Measurements from ENCODE around the gene SCYL2. TPM values are rescaled to one million over a fixed set of nuclear protein-coding genes. Genes with fewer than 3 reads are reported as not detected.
A peak's percentile ranks its signal among the peaks of the same experiment; 100 is the strongest.
"Not testable (repeated sequence)": the region's sequence is repeated elsewhere in the genome, so short reads cannot be mapped to it uniquely, and the experiment has no call there.

The SCYL2 gene
- total and polyA plus RNA-seq, 2 of the 13 experiments (the other 11 are each of a cell fraction or from before 2014, with no cell fraction given) = 11.4 to 28.8 TPM

DNA sequence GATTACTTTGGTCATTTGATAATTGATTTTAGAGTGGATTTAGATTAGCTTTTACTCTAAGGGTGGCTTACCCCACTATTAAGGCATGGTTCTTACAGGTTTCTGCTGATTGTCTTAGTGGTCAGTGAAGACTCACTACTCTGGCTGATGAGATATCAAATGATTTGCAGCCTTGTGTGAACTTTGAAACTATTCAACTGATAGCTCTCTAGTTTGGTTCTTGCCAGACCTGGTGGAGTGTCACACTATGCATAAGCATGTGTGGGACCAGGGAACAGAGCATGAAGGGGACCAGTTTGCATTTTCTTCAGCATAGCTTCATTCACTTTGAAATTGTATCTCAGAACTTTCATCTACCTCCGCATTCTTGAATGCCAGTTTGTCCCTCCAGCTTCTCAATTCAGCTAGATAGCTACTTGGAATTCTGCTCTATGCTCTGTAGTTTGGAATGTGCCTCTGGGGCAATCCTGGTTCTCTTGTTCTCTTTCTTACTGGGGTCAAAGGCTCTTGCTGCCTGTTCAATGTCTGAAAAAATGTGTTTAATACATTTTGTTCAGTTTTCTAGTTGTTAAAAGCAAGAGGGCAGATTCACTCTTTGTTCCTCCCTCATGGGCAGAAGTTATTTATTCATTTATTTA, 12.7 kb downstream of the SCYL2 start:
- DNase-seq (ENCODE audit: low spot score) (peak; percentile 22), FAIRE-seq (peak; percentile 56), ATAC-seq (peak; percentile 85)
- H3K9ac ChIP-seq (ENCODE audit: insufficient read depth, low read depth, low read length) = no peak overlapping the region
- peaks cover 56% of the 10 kb centered on the region for H3K79me2 ChIP-seq (ENCODE audit: insufficient read depth, low read length)
- ChIA-PET POLR2A (interaction anchor here (1.3 kb wide), 1 partner anchor 13 kb away, joined by 7 read pairs; the partner anchor contains the start of genes DEPDC4 and SCYL2), CTCF (ENCODE audit: low intra/inter-chr PET ratio, low total read pairs) (no interaction called here)
- in situ Hi-C loops (cut with HindIII; ENCODE audit: extremely low pct_ligation_motif_present, low pct_unique_long_range_greater_than_20kb) = no loop called here
- peaks cover 8% of the 10 kb centered on the region; the same call in 1 of the 2 replicates for H4K20me1 ChIP-seq (ENCODE audit: insufficient read depth, low read length)
- 57% methylated on average over 1 of the region's 1 CpG for WGBS (ENCODE audit: low lambda C conversion rate)
- no peaks in the 10 kb centered on the region for H3K9me3 ChIP-seq (ENCODE audit: low read length)
- TF ChIP-seq, protein P1, sequence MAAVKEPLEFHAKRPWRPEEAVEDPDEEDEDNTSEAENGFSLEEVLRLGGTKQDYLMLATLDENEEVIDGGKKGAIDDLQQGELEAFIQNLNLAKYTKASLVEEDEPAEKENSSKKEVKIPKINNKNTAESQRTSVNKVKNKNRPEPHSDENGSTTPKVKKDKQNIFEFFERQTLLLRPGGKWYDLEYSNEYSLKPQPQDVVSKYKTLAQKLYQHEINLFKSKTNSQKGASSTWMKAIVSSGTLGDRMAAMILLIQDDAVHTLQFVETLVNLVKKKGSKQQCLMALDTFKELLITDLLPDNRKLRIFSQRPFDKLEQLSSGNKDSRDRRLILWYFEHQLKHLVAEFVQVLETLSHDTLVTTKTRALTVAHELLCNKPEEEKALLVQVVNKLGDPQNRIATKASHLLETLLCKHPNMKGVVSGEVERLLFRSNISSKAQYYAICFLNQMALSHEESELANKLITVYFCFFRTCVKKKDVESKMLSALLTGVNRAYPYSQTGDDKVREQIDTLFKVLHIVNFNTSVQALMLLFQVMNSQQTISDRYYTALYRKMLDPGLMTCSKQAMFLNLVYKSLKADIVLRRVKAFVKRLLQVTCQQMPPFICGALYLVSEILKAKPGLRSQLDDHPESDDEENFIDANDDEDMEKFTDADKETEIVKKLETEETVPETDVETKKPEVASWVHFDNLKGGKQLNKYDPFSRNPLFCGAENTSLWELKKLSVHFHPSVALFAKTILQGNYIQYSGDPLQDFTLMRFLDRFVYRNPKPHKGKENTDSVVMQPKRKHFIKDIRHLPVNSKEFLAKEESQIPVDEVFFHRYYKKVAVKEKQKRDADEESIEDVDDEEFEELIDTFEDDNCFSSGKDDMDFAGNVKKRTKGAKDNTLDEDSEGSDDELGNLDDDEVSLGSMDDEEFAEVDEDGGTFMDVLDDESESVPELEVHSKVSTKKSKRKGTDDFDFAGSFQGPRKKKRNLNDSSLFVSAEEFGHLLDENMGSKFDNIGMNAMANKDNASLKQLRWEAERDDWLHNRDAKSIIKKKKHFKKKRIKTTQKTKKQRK (IDR thresholded peaks at IDR 0.05; ENCODE audit: low read length) = no peak
- no peak for TF ChIP-seq SMYD3 (CRISPR knock-in tag; IDR thresholded peaks at IDR 0.05)
- TF ChIP-seq, protein P2, sequence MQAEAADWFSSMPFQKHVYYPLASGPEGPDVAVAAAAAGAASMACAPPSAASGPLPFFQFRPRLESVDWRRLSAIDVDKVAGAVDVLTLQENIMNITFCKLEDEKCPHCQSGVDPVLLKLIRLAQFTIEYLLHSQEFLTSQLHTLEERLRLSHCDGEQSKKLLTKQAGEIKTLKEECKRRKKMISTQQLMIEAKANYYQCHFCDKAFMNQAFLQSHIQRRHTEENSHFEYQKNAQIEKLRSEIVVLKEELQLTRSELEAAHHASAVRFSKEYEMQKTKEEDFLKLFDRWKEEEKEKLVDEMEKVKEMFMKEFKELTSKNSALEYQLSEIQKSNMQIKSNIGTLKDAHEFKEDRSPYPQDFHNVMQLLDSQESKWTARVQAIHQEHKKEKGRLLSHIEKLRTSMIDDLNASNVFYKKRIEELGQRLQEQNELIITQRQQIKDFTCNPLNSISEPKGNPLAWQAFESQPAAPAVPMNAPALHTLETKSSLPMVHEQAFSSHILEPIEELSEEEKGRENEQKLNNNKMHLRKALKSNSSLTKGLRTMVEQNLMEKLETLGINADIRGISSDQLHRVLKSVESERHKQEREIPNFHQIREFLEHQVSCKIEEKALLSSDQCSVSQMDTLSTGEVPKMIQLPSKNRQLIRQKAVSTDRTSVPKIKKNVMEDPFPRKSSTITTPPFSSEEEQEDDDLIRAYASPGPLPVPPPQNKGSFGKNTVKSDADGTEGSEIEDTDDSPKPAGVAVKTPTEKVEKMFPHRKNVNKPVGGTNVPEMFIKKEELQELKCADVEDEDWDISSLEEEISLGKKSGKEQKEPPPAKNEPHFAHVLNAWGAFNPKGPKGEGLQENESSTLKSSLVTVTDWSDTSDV (CRISPR knock-in tag; IDR thresholded peaks at IDR 0.05) = no peak
- no peak for TF ChIP-seq ZNF564 (CRISPR knock-in tag; IDR thresholded peaks at IDR 0.05)
- peak overlapping the region; percentile 28 for H3K4me2 ChIP-seq (ENCODE audit: low read depth, low read length)
- H3K4me1 ChIP-seq (ENCODE audit: insufficient read depth, low read length) = peaks cover 17% of the 10 kb centered on the region
- intact Hi-C loops (cut with micrococcal nuclease; ENCODE audit: unreplicated experiment) = loop anchor here (2.0 kb wide), 1 partner anchor 45 kb away; no protein-coding TSS in a partner anchor
- H3K36me3 ChIP-seq (replicated peaks in 1 of 2; ENCODE audit: control insufficient read depth in 1 of 2, insufficient read depth in 2 of 2, low read length in 2 of 2) = peaks cover 5 to 17% of the 10 kb centered on the region in 2 experiments; a peak in 3 of 5 replicates
- H3K4me3 ChIP-seq (replicated peaks in 1 of 3; ENCODE audit: insufficient read depth in 1 of 3, low read depth in 2 of 3, low read length in 3 of 3) = no peak overlapping the region
- no TSS peak for BruUV-seq (replicated peaks)
- H2AFZ ChIP-seq (ENCODE audit: low read length) = no peak overlapping the region
- H3K27me3 ChIP-seq (ENCODE audit: control insufficient read depth in 1 of 2, insufficient read depth in 2 of 2, low read length in 2 of 2) = no peaks in the 10 kb centered on the region
- peak overlapping the region; percentile 9 for H3K27ac ChIP-seq (ENCODE audit: extremely low read length, insufficient read depth, low read length)

DNA sequence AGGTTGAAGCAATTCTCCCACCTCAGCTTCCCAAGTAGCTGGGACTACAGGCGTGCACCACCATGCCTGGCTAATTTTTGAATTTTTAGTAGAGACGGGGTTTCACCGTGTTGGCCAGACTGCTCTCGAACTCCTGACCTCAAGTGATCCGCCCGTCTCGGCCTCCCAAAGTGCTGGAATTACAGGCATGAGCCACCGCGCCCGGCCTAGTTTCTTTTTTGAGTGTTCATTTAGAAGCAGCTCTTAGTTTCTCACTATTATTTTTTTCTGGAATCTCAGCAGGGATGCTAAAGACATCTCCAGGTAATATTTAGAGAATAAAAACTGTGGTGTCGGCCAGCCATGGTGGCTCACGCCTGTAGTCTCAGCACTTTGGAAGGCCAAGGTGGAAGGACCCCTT, 17.6 kb downstream of the SCYL2 start:
- CTCF ChIA-PET (ENCODE audit: low intra/inter-chr PET ratio, low total read pairs); H3K27me3 ChIP-seq (ENCODE audit: control insufficient read depth in 1 of 2, insufficient read depth in 2 of 2, low read length in 2 of 2); H3K4me3 ChIP-seq (replicated peaks in 1 of 3; ENCODE audit: insufficient read depth in 1 of 3, low read depth in 2 of 3, low read length in 3 of 3); BruUV-seq (replicated peaks); ATAC-seq; POLR2A ChIA-PET; intact Hi-C loops (cut with micrococcal nuclease; ENCODE audit: unreplicated experiment); FAIRE-seq; H3K9ac ChIP-seq (ENCODE audit: insufficient read depth, low read depth, low read length); H3K9me3 ChIP-seq (ENCODE audit: low read length); DNase-seq (ENCODE audit: low spot score); H3K27ac ChIP-seq (ENCODE audit: extremely low read length, insufficient read depth, low read length); H3K4me1 ChIP-seq (ENCODE audit: insufficient read depth, low read length); in situ Hi-C loops (cut with HindIII; ENCODE audit: extremely low pct_ligation_motif_present, low pct_unique_long_range_greater_than_20kb); H3K4me2 ChIP-seq (ENCODE audit: low read depth, low read length); H2AFZ ChIP-seq (ENCODE audit: low read length); H4K20me1 ChIP-seq (ENCODE audit: insufficient read depth, low read length): not testable (repeated sequence)
- H3K36me3 ChIP-seq (replicated peaks in 1 of 2; ENCODE audit: control insufficient read depth in 1 of 2, insufficient read depth in 2 of 2, low read length in 2 of 2) = peaks cover 5 to 15% of the 10 kb centered on the region in 2 experiments; a peak in 3 of 5 replicates
- 96% methylated on average over 12 of the region's 12 CpGs for WGBS (ENCODE audit: low lambda C conversion rate)
- H3K79me2 ChIP-seq (ENCODE audit: insufficient read depth, low read length) = peaks cover 21% of the 10 kb centered on the region

All from HepG2 (cell line).